Measurements from ENCODE around the gene ZNF385A. TPM values are rescaled to one million over a fixed set of nuclear protein-coding genes. Genes with fewer than 3 reads are reported as not detected.

The ZNF385A gene
- total and polyA plus RNA-seq, 9 of the 15 experiments (the other 6 are each of a cell fraction or from before 2014, with no cell fraction given) = 1.0 to 111 (median 7.7) TPM

- TF ChIP-seq, protein P1, sequence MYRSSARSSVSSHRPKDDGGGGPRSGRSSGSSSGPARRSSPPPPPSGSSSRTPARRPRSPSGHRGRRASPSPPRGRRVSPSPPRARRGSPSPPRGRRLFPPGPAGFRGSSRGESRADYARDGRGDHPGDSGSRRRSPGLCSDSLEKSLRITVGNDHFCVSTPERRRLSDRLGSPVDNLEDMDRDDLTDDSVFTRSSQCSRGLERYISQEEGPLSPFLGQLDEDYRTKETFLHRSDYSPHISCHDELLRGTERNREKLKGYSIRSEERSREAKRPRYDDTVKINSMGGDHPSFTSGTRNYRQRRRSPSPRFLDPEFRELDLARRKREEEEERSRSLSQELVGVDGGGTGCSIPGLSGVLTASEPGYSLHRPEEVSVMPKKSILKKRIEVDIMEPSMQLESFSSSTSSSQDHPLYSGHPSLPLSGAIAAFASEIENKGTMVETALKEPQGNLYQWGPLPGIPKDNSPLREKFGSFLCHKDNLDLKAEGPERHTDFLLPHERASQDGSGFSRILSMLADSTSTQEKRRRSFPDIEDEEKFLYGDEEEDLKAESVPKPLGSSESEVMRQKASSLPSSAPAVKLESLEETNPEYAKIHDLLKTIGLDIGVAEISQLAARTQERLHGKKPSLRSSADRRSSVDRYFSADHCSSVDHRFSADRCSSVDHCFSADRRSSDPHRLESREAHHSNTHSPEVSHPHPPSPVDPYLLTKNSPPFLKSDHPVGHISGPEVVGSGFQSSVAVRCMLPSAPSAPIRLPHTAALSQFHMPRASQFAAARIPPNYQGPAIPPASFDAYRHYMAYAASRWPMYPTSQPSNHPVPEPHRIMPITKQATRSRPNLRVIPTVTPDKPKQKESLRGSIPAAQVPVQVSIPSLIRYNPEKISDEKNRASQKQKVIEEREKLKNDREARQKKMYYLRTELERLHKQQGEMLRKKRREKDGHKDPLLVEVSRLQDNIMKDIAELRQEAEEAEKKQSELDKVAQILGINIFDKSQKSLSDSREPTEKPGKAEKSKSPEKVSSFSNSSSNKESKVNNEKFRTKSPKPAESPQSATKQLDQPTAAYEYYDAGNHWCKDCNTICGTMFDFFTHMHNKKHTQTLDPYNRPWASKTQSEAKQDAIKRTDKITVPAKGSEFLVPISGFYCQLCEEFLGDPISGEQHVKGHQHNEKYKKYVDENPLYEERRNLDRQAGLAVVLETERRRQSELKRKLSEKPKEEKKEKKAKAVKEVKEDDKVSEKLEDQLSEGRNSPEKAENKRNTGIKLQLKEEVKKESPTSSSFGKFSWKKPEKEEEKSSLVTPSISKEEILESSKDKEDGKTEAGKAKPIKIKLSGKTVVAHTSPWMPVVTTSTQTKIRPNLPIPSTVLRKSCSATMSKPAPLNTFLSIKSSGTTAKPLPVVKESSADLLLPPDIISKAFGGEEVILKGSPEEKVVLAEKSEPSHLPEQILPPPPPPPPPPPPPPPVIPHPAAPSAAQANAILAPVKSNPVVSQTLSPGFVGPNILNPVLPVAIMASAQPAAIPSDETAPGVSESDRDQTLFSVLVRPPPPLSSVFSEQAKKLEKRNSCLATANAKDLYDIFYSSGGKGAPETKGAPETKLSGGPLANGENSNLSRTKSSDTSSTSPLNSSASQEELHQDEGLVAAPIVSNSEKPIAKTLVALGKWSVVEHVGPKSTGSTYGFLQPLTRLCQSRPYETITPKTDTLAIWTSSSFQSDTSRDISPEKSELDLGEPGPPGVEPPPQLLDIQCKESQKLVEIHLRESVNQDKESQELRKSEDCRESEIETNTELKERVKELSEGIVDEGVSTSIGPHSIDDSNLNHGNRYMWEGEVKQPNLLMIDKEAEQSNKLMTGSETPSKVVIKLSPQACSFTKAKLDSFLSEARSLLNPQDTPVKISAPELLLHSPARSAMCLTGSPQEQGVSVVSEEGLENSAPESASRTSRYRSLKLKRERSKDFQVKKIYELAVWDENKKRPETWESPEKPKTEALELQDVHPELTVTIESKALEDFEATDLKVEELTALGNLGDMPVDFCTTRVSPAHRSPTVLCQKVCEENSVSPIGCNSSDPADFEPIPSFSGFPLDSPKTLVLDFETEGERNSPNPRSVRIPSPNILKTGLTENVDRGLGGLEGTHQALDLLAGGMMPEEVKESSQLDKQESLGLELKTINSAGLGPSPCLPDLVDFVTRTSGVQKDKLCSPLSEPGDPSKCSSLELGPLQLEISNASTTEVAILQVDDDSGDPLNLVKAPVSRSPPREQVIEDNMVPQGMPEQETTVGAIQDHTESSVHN (IDR thresholded peaks at IDR 0.05; ENCODE audit: borderline replicate concordance in 1 of 2, low read depth in 1 of 2) = no peak
- TF ChIP-seq ZNF780A (CRISPR knock-in tag; IDR thresholded peaks at IDR 0.05) (no peak), CTBP1 (IDR thresholded peaks at IDR 0.05; ENCODE audit: borderline replicate concordance) (no peak), SETDB1 (IDR thresholded peaks at IDR 0.05; ENCODE audit: low read length) (no peak), TEAD1 (CRISPR knock-in tag; IDR thresholded peaks at IDR 0.05) (no peak), ZBTB34 (CRISPR knock-in tag; IDR thresholded peaks at IDR 0.05) (no peak), HMG20B (CRISPR knock-in tag; IDR thresholded peaks at IDR 0.05) (no peak), PTRF (tag; IDR thresholded peaks at IDR 0.05) (no peak), TCF7L2 (IDR thresholded peaks at IDR 0.05; ENCODE audit: low read depth, low read length) (no peak), MCM3 (IDR thresholded peaks at IDR 0.05) (no peak), SP1 (CRISPR knock-in tag; IDR thresholded peaks at IDR 0.05) (no peak), ZNF766 (CRISPR knock-in tag; conservative IDR thresholded peaks at IDR 0.05) (no peak), NFYB (IDR thresholded peaks at IDR 0.05; ENCODE audit: extremely low read depth, insufficient read length) (no peak), ZBTB8A (IDR thresholded peaks at IDR 0.05; ENCODE audit: partially characterized antibody) (no peak), ZNF224 (CRISPR knock-in tag; IDR thresholded peaks at IDR 0.05) (no peak), POLR3A (IDR thresholded peaks at IDR 0.05; ENCODE audit: borderline replicate concordance, extremely low read depth, insufficient read depth, insufficient read length) (no peak), TRIM28 (IDR thresholded peaks at IDR 0.05) (no peak)
- TF ChIP-seq, protein P2, sequence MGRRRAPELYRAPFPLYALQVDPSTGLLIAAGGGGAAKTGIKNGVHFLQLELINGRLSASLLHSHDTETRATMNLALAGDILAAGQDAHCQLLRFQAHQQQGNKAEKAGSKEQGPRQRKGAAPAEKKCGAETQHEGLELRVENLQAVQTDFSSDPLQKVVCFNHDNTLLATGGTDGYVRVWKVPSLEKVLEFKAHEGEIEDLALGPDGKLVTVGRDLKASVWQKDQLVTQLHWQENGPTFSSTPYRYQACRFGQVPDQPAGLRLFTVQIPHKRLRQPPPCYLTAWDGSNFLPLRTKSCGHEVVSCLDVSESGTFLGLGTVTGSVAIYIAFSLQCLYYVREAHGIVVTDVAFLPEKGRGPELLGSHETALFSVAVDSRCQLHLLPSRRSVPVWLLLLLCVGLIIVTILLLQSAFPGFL (CRISPR knock-in tag; IDR thresholded peaks at IDR 0.05) = no peak
Measured at GRCh38 chr12:54416687-54417603, 32.4 kb upstream of the ZNF385A start (continued).
